GM10266 (cell line): ENCODE data around the gene WDR74.

ENCODE experiments used
- DNase-seq: peaks from one replicate; pipeline ENCODE4 v3.0.0; 2012; ENCODE audit errors: extremely low spot score
- TF ChIP-seq, protein P1 (sequence below): IDR thresholded peaks from 2 replicates; pipeline ENCODE4 v1.5.1; 2012; ENCODE audit warnings: mild to moderate bottlenecking, low read depth; ENCODE audit not compliant: control insufficient read depth, insufficient read depth; ENCODE audit errors: missing control alignments

WDR74 gene

DNA sequence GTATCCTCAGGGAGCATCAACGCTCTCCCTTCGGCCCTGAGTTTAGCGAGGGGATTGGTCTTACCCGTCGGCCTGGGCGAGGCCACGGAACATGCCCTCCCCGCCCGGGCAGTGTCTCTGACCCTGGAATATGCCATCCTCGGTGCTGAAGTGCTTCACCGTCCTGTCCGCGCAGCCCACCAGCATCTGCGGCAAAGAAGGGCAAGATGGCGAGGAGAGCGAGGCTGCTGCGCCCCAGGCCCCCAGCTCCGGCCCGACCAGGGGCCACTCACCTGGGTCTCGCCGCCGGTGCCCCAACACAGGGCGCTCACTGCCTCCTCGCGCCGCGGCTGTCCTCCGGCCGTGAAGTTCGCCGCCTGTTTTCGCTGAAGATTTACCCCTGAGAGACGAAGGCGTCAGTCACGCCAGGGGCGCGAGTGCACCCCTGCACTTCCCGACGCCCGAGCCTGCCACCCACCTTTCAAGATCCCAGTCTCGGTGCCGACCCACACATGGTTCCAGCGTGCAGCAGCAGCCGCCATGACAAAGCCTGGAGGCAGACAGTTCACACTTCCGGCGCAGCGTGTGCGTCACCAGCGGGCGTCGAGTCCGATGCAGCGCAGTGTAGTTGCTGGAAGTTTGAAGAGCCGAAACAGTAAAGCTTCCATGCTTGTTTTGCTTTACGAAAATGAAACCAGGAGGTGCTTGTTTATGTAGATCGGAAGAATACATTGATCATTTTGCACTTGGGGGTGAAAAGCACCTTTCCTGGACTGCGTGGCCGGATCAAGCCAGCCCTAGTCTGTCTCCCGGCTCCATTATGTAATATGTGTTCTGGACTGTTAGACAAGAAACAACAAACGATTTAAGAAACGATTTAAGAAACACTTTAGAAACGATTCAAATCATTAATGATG, at the start of gene WDR74:
Gene WDR74 (minus strand): TSS at position 541 of the 896 bp plus-strand sequence. CDS start 20 bp downstream, at position 521.
- DNase-seq = peak; percentile 85
- TF ChIP-seq, protein P1, sequence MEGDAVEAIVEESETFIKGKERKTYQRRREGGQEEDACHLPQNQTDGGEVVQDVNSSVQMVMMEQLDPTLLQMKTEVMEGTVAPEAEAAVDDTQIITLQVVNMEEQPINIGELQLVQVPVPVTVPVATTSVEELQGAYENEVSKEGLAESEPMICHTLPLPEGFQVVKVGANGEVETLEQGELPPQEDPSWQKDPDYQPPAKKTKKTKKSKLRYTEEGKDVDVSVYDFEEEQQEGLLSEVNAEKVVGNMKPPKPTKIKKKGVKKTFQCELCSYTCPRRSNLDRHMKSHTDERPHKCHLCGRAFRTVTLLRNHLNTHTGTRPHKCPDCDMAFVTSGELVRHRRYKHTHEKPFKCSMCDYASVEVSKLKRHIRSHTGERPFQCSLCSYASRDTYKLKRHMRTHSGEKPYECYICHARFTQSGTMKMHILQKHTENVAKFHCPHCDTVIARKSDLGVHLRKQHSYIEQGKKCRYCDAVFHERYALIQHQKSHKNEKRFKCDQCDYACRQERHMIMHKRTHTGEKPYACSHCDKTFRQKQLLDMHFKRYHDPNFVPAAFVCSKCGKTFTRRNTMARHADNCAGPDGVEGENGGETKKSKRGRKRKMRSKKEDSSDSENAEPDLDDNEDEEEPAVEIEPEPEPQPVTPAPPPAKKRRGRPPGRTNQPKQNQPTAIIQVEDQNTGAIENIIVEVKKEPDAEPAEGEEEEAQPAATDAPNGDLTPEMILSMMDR = no peak

DNA sequence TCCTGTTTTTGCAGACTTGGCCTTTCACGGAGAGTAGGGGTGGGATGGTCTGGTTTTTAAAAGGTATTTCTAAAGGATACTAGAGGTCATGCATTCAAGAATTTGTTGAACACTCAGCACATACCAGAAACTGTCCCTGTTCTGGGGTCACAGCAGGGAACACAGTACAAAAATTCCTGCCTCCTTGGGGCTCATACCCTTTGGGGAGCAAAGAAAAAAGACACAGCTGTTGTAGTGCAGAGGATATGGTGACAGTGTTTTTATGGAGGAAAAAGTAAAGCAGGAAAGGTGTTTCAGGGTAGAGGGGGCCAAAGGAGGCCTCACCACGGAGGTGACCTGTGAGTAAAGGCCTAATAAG, 49.7 kb upstream of the WDR74 start:
- no peak for DNase-seq
- TF ChIP-seq, protein P1 = no peak

DNA sequence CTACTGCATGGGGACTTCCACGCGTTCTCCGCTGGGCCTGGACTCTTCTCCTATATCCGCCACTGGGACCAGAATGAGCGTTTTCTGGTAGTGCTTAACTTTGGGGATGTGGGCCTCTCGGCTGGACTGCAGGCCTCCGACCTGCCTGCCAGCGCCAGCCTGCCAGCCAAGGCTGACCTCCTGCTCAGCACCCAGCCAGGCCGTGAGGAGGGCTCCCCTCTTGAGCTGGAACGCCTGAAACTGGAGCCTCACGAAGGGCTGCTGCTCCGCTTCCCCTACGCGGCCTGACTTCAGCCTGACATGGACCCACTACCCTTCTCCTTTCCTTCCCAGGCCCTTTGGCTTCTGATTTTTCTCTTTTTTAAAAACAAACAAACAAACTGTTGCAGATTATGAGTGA, 49.0 kb upstream of the WDR74 start:
- DNase-seq = no peak

DNA sequence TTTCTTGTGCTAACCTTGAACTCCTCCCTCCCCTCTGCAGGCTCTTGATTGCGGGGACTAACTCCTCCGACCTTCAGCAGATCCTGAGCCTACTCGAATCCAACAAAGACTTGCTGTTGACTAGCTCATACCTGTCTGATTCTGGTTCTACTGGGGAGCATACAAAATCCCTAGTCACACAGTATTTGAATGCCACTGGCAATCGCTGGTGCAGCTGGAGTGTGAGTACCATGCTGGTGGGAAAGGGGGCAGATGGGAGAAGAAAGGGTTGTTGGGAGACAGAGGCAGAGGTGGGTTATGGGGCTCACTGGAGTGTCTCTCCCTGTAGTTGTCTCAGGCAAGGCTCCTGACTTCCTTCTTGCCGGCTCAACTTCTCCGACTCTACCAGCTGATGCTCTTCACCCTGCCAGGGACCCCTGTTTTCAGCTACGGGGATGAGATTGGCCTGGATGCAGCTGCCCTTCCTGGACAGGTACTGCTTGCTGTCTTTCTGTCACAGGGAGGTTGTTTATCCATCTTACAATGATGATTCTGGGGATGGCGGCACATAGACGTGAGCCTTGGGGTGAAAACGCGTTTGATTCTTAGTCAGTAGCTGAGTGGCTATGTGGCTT, 45.9 kb upstream of the WDR74 start:
- TF ChIP-seq, protein P1 = no peak
- no peak for DNase-seq

More for the DNA sequence above, 49.0 kb upstream of the WDR74 start:
- TF ChIP-seq, protein P1 = no peak

DNA sequence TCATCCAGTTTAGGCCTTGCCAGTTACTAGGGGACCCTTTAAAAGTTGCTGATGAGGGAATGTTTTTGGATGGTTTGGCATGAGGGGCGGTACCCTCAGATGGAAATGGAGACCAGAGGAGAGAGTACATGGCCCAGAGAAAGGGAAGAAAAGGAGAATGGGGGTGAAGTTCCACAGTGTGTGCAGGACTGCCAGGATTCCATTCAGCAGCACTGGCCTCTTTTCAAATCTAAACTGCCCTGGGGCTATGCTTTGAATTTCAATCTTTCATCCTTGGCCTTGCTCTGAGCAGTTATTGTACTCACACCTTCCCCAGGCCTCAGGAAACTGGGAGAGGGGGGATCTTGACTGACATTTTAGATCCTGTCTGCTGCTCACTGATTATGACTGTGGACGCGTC, 44.3 kb upstream of the WDR74 start:
- TF ChIP-seq, protein P1 = no peak

DNA sequence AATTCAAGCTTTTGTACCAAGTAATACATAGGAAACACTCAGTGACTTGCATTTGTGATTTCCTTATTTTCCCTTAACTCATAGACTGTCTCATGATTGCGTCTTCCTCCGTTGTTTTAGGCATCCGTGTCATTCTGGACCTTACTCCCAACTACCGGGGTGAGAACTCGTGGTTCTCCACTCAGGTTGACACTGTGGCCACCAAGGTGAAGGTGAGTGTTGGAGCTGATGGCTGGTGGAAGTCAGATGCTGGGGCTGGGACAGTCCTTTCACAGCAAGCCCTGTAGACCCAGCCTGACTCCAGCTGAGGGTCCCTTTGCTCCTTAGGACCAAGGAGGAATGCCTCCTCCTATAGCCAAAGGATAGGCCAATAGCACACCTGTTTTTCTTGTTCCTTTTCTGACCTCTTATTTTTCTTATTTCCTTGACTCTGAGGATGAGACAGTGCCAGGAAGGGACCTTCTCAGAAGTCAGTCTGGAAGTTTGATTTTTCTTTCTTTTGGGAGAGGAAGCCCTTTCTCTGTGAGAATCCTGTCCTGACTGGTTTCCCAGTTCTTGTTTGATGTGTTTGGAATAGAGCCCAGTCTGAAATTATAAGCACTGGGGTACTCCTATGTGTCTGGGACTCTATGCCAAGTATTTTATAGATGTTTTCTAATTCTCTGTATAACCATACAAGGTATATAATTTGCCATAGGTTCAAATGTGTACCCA, 43.6 kb upstream of the WDR74 start:
- TF ChIP-seq, protein P1 = no peak
- no peak for DNase-seq

More for the DNA sequence above, 44.3 kb upstream of the WDR74 start:
- no peak for DNase-seq
